Naive thymus-derived CD4-positive, alpha-beta T cell (primary cell): ENCODE measurements around the gene SLC38A3. TPM values are rescaled to one million over a fixed set of nuclear protein-coding genes. Genes with fewer than 3 reads are reported as not detected.

Experiments
- ATAC-seq: fragments of 150-1000 bp; cut with Tn5 transposase; 2 replicates; pipeline ENCODE4 v1.10.0; 2021; ENCODE audit warnings: mild to moderate bottlenecking, moderate library complexity
- CTCF ChIA-PET: fragments of 350-600 bp; sonication (Branson Sonifier 250); formaldehyde crosslinking; loops from one replicate; lab custom pipeline; 2021; ENCODE audit warnings: antibody characterized with exemption; lab: Charles Lee
- POLR2A ChIA-PET: fragments of 350-600 bp; sonication (Branson Sonifier 250); formaldehyde crosslinking; loops from one replicate; lab custom pipeline; 2021; ENCODE audit warnings: antibody characterized with exemption, inconsistent platforms; lab: Charles Lee
- DNase-seq, 9 donors: peaks; one replicate each; pipeline versions ENCODE4 v3.0.0 to v3.0.0-alpha.2; 2020 to 2022; ENCODE audit warnings: mixed read lengths in 1 of 9
- H3K27ac ChIP-seq: one replicate; pipeline ENCODE4 v1.7.0; 2013; ENCODE audit warnings: mild to moderate bottlenecking, low read depth, low read length, moderate library complexity
- H3K27me3 ChIP-seq, 2 donors: one replicate each; pipeline ENCODE4 v1.7.0; 2013; ENCODE audit warnings: low read length in 2 of 2, mild to moderate bottlenecking in 2 of 2, moderate library complexity in 2 of 2; ENCODE audit not compliant: control insufficient read depth in 2 of 2, insufficient read depth in 2 of 2
- H3K36me3 ChIP-seq, 3 experiments: 1 replicate in 2 of 3; 2 replicates in 1 of 3; pipeline ENCODE4 v1.7.0; 2013; ENCODE audit warnings: low read length in 3 of 3, mild to moderate bottlenecking in 3 of 3, moderate library complexity in 1 of 3; ENCODE audit not compliant: insufficient read depth in 3 of 3, control insufficient read depth in 2 of 3
- H3K4me1 ChIP-seq, 2 donors: one replicate each; pipeline ENCODE4 v1.7.0; 2013; ENCODE audit warnings: low read length in 2 of 2, mild to moderate bottlenecking in 2 of 2, moderate library complexity in 1 of 2; ENCODE audit not compliant: control insufficient read depth in 2 of 2, insufficient read depth in 2 of 2
- H3K4me3 ChIP-seq: 2 replicates; pipeline ENCODE4 v1.7.0; 2013; ENCODE audit warnings: mild to moderate bottlenecking, low read length
- H3K9me3 ChIP-seq, 3 experiments: 1 replicate in 2 of 3; 2 replicates in 1 of 3; pipeline ENCODE4 v1.7.0; 2013; ENCODE audit warnings: low read length in 3 of 3; ENCODE audit not compliant: control insufficient read depth in 2 of 3
- H3K27ac Mint-ChIP-seq, 9 donors: one replicate each; pipeline ENCODE4 v1.8.0; 2020 to 2022; ENCODE audit warnings: mixed read lengths in 9 of 9, mild to moderate bottlenecking in 8 of 9, moderate library complexity in 5 of 9, inconsistent platforms in 2 of 9
- H3K27me3 Mint-ChIP-seq, 5 donors: one replicate each; pipeline ENCODE4 v1.8.0; 2021 to 2022; ENCODE audit warnings: mixed read lengths in 5 of 5, mild to moderate bottlenecking in 1 of 5
- H3K36me3 Mint-ChIP-seq, 5 donors: one replicate each; pipeline ENCODE4 v1.8.0; 2020 to 2022; ENCODE audit warnings: mixed read lengths in 5 of 5, mild to moderate bottlenecking in 3 of 5, inconsistent platforms in 1 of 5
- H3K4me1 Mint-ChIP-seq, 7 donors: one replicate each; pipeline ENCODE4 v1.8.0; 2020 to 2022; ENCODE audit warnings: mixed read lengths in 7 of 7, mild to moderate bottlenecking in 3 of 7, inconsistent platforms in 1 of 7
- H3K4me3 Mint-ChIP-seq, 10 donors: one replicate each; pipeline ENCODE4 v1.8.0; 2020 to 2022; ENCODE audit warnings: mild to moderate bottlenecking in 10 of 10, mixed read lengths in 10 of 10, moderate library complexity in 6 of 10, inconsistent platforms in 2 of 10
- H3K9me3 Mint-ChIP-seq, 11 donors: one replicate each; pipeline ENCODE4 v1.8.0; 2020 to 2022; ENCODE audit warnings: mixed read lengths in 11 of 11, mild to moderate bottlenecking in 4 of 11, inconsistent platforms in 1 of 11, moderate library complexity in 1 of 11
- intact Hi-C, 2 donors: fragments of 100-400 bp; cut with micrococcal nuclease; formaldehyde crosslinking; loops; one replicate each; pipeline ENCODE4 v1.15.1; 2023
- microRNA-seq: library from miRNA; unstranded; fragments of <30 nt; microRNA quantifications from one replicate; pipeline ENCODE4 v1.2.0, GENCODE V29; 2022; ENCODE audit warnings: borderline microRNAs expressed
- polyA plus RNA-seq, 2 donors: library from polyadenylated mRNA; unstranded; fragments of 300-500 nt; fragmentation: Illumina TruSeq; gene quantifications; one replicate each; pipeline ENCODE4 v1.2.3, GENCODE V29; 2021
- total RNA-seq, 6 experiments: library from RNA in 5 of 6; stranded (reverse) in 5 of 6; gene quantifications; 1 replicate in 5 of 6; 2 replicates in 1 of 6; pipeline ENCODE4 v1.2.3 and lab custom pipeline; 2021 to 2026

SLC38A3 gene
- total and polyA plus RNA-seq, 7 experiments from 2014 or later, result 1.8 TPM; not detected in 6

GRCh38 chr3:50269460-50269859, 64.4 kb downstream of the SLC38A3 start:
- DNase-seq, result no peak
- no peak overlapping the region for H3K4me3 ChIP-seq
- Mint-ChIP-seq H3K36me3 (no peaks in the 10 kb centered on the region), H3K4me3 (no peak overlapping the region), H3K9me3 (peaks cover 0 to under 1% (median 0%) of the 10 kb centered on the region in 11 donors), H3K4me1 (peaks cover 10 to 18% (median 12%) of the 10 kb centered on the region in 7 donors), H3K27ac (no peak overlapping the region), H3K27me3 (peaks cover 10 to 43% (median 12%) of the 10 kb centered on the region in 5 donors)
- H3K4me1 ChIP-seq, result peaks cover 10 to 13% of the 10 kb centered on the region in 2 donors
- ChIA-PET CTCF (no interaction called here), POLR2A (interaction anchor here (0.9 kb wide), 1 partner anchor 19 kb away, joined by 3 read pairs; no protein-coding TSS in a partner anchor)
- ATAC-seq, result no peak
- no peak overlapping the region for H3K27ac ChIP-seq
- H3K27me3 ChIP-seq, result peaks cover 7 to 10% of the 10 kb centered on the region in 2 donors
- H3K36me3 ChIP-seq, result no peaks in the 10 kb centered on the region
- intact Hi-C loops, result no loop called here
- no peaks in the 10 kb centered on the region for H3K9me3 ChIP-seq

GRCh38 chr3:50269977-50270413, 64.9 kb downstream of the SLC38A3 start:
- no peaks in the 10 kb centered on the region for H3K36me3 ChIP-seq
- H3K4me1 ChIP-seq, result peaks cover 10 to 17% of the 10 kb centered on the region in 2 donors
- intact Hi-C loops, result no loop called here
- H3K9me3 ChIP-seq, result no peaks in the 10 kb centered on the region
- ChIA-PET POLR2A (interaction anchor here (0.7 to 0.9 kb wide), 2 partner anchors 20 to 55 kb away, joined by 3 read pairs; no protein-coding TSS in a partner anchor), CTCF (interaction anchor here (0.7 kb wide), 1 partner anchor 141 kb away, joined by 3 read pairs; no protein-coding TSS in a partner anchor)
- ATAC-seq, result no peak
- no peak overlapping the region for H3K4me3 Mint-ChIP-seq
- no peaks in the 10 kb centered on the region for H3K36me3 Mint-ChIP-seq
- H3K9me3 Mint-ChIP-seq, result peaks cover 0 to 2% (median 0%) of the 10 kb centered on the region in 11 donors
- H3K4me3 ChIP-seq, result no peak overlapping the region
- H3K27me3 ChIP-seq, result peaks cover 10 to 15% of the 10 kb centered on the region in 2 donors
- H3K27ac Mint-ChIP-seq, result peak overlapping the region in 1 of 9 donors; percentile 17
- H3K4me1 Mint-ChIP-seq, result peaks cover 13 to 23% (median 15%) of the 10 kb centered on the region in 7 donors
- peaks cover 13 to 49% (median 15%) of the 10 kb centered on the region in 5 donors for H3K27me3 Mint-ChIP-seq
- H3K27ac ChIP-seq, result no peak overlapping the region
- DNase-seq, result no peak

- DNase-seq, result no peak
- intact Hi-C loops, result no loop called here
- H3K9me3 ChIP-seq, result no peaks in the 10 kb centered on the region
- Mint-ChIP-seq H3K36me3 (no peaks in the 10 kb centered on the region), H3K27me3 (peaks cover 16 to 54% (median 19%) of the 10 kb centered on the region in 5 donors), H3K9me3 (peaks cover 0 to 2% (median 0%) of the 10 kb centered on the region in 11 donors), H3K27ac (peak overlapping the region in 1 of 9 donors; percentile 46), H3K4me1 (peaks cover 14 to 29% (median 20%) of the 10 kb centered on the region in 7 donors), H3K4me3 (no peak overlapping the region)
- peaks cover 10 to 16% of the 10 kb centered on the region in 2 donors for H3K27me3 ChIP-seq
- no peak for ATAC-seq
- H3K36me3 ChIP-seq, result no peaks in the 10 kb centered on the region
- H3K27ac ChIP-seq, result no peak overlapping the region
- H3K4me3 ChIP-seq, result no peak overlapping the region
- H3K4me1 ChIP-seq, result peaks cover 10 to 22% of the 10 kb centered on the region in 2 donors
- ChIA-PET CTCF (interaction anchor here (0.7 to 5.1 kb wide), 4 partner anchors 16 to 141 kb away, joined by 3 to 47 read pairs (median 9); partner anchors contain the start of gene GNAT1), POLR2A (interaction anchor here (0.7 kb wide), 1 partner anchor 54 kb away, joined by 3 read pairs; no protein-coding TSS in a partner anchor)
Observed at GRCh38 chr3:50270422-50271224, 65.6 kb downstream of the SLC38A3 start.

Small RNA genes lying within 50 kb of the gene (microRNA-seq; reads per million reads assigned to microRNA genes)
- not detected for gene MIR566
- gene MIR5787, result not detected

Other genes starting within 250 kb of the SLC38A3 start
- gene RBM5, start 116.4 kb upstream of the SLC38A3 start, total RNA-seq, result 100 to 1,000 TPM; 223 to 420 (median 342) TPM
- 10 to 100 TPM; 45.6 to 63.1 TPM for gene RBM5, start 116.4 kb upstream of the SLC38A3 start, polyA plus RNA-seq
- gene SEMA3F, start 49.9 kb upstream of the SLC38A3 start, total RNA-seq, result 1 to 10 TPM in 1 of 5 experiments, under 1 TPM in 2, not detected in 2; 0.34 to 1.1 (median 0.69) TPM
- gene SEMA3F, start 49.9 kb upstream of the SLC38A3 start, polyA plus RNA-seq, result not detected
- 1 to 10 TPM in 1 of 5 experiments, under 1 TPM in 1, not detected in 3; 0.24 to 1.2 TPM for gene GNAT1, start 13.7 kb upstream of the SLC38A3 start, total RNA-seq
- not detected for gene GNAT1, start 13.7 kb upstream of the SLC38A3 start, polyA plus RNA-seq
- gene GNAI2, start 30.9 kb downstream of the SLC38A3 start, total RNA-seq, result 100 to 1,000 TPM; 225 to 442 (median 282) TPM
- gene GNAI2, start 30.9 kb downstream of the SLC38A3 start, polyA plus RNA-seq, result 100 to 1,000 TPM; 443 to 527 TPM
- gene SEMA3B, start 63.9 kb downstream of the SLC38A3 start, total RNA-seq, result 1 to 10 TPM in 3 of 5 experiments, under 1 TPM in 2; 0.73 to 3.7 (median 1.4) TPM
- gene SEMA3B, start 63.9 kb downstream of the SLC38A3 start, polyA plus RNA-seq, result not detected
- gene LSMEM2, start 73.8 kb downstream of the SLC38A3 start, total RNA-seq, result not detected
- gene LSMEM2, start 73.8 kb downstream of the SLC38A3 start, polyA plus RNA-seq, result under 1 TPM in 1 of 2 donors, not detected in 1; 0.15 TPM
- gene IFRD2, start 87.2 kb downstream of the SLC38A3 start, total RNA-seq, result 10 to 100 TPM; 53.7 to 85.1 (median 64.7) TPM
- 10 to 100 TPM; 57.2 to 69.7 TPM for gene IFRD2, start 87.2 kb downstream of the SLC38A3 start, polyA plus RNA-seq
- gene HYAL3, start 94.1 kb downstream of the SLC38A3 start, total RNA-seq, result 10 to 100 TPM in 1 of 5 experiments, 1 to 10 TPM in 4; 3.4 to 10.7 (median 4.2) TPM
- 1 to 10 TPM; 2.3 to 3.3 TPM for gene HYAL3, start 94.1 kb downstream of the SLC38A3 start, polyA plus RNA-seq
- gene NAA80, start 94.1 kb downstream of the SLC38A3 start, total RNA-seq, result 10 to 100 TPM; 30.2 to 44.9 (median 33.6) TPM
- gene NAA80, start 94.1 kb downstream of the SLC38A3 start, polyA plus RNA-seq, result 10 to 100 TPM; 13.7 to 15.2 TPM
- under 1 TPM in 4 of 5 experiments, not detected in 1; 0.22 to 0.51 (median 0.28) TPM for gene HYAL1, start 98.3 kb downstream of the SLC38A3 start, total RNA-seq
- under 1 TPM; 0.12 to 0.41 TPM for gene HYAL1, start 98.3 kb downstream of the SLC38A3 start, polyA plus RNA-seq
- 1 to 10 TPM; 1.5 to 5.3 (median 3.2) TPM for gene HYAL2, start 117.5 kb downstream of the SLC38A3 start, total RNA-seq
- 1 to 10 TPM; 2.8 to 4.6 TPM for gene HYAL2, start 117.5 kb downstream of the SLC38A3 start, polyA plus RNA-seq
- 10 to 100 TPM; 16.8 to 25.0 (median 20.5) TPM for gene TUSC2, start 123.0 kb downstream of the SLC38A3 start, total RNA-seq
- gene TUSC2, start 123.0 kb downstream of the SLC38A3 start, polyA plus RNA-seq, result 10 to 100 TPM; 38.0 to 45.5 TPM
- 100 to 1,000 TPM in 1 of 5 experiments, 10 to 100 TPM in 4; 39.4 to 105 (median 69.6) TPM for gene RASSF1, start 135.6 kb downstream of the SLC38A3 start, total RNA-seq
- 10 to 100 TPM; 32.7 to 47.9 TPM for gene RASSF1, start 135.6 kb downstream of the SLC38A3 start, polyA plus RNA-seq
- gene ZMYND10, start 140.5 kb downstream of the SLC38A3 start, total RNA-seq, result 1 to 10 TPM in 4 of 5 experiments, under 1 TPM in 1; 0.91 to 3.8 (median 2.8) TPM
- gene ZMYND10, start 140.5 kb downstream of the SLC38A3 start, polyA plus RNA-seq, result under 1 TPM; 0.07 to 0.30 TPM
- 10 to 100 TPM; 35.3 to 48.9 (median 47.7) TPM for gene NPRL2, start 145.5 kb downstream of the SLC38A3 start, total RNA-seq
- gene NPRL2, start 145.5 kb downstream of the SLC38A3 start, polyA plus RNA-seq, result 10 to 100 TPM; 27.2 to 36.2 TPM
- gene CYB561D2, start 145.6 kb downstream of the SLC38A3 start, total RNA-seq, result 10 to 100 TPM; 23.3 to 42.6 (median 32.8) TPM
- gene CYB561D2, start 145.6 kb downstream of the SLC38A3 start, polyA plus RNA-seq, result 10 to 100 TPM; 42.4 to 52.9 TPM
- 10 to 100 TPM; 17.7 to 32.4 (median 19.9) TPM for gene TMEM115, start 154.2 kb downstream of the SLC38A3 start, total RNA-seq
- 10 to 100 TPM; 26.0 to 40.9 TPM for gene TMEM115, start 154.2 kb downstream of the SLC38A3 start, polyA plus RNA-seq